ENCODE data around the gene LIPH. TPM values are rescaled to one million over a fixed set of nuclear protein-coding genes. Genes with fewer than 3 reads are reported as not detected.
A peak's percentile ranks its signal among the peaks of the same experiment; 100 is the strongest.

LIPH gene
- total RNA-seq, 1 donor from 2014 or later = 29.7 TPM

- H3K36me3 ChIP-seq = peaks cover 30% of the 10 kb centered on the region
- H3K9me3 ChIP-seq = no peaks in the 10 kb centered on the region
- TF ChIP-seq, protein P1, sequence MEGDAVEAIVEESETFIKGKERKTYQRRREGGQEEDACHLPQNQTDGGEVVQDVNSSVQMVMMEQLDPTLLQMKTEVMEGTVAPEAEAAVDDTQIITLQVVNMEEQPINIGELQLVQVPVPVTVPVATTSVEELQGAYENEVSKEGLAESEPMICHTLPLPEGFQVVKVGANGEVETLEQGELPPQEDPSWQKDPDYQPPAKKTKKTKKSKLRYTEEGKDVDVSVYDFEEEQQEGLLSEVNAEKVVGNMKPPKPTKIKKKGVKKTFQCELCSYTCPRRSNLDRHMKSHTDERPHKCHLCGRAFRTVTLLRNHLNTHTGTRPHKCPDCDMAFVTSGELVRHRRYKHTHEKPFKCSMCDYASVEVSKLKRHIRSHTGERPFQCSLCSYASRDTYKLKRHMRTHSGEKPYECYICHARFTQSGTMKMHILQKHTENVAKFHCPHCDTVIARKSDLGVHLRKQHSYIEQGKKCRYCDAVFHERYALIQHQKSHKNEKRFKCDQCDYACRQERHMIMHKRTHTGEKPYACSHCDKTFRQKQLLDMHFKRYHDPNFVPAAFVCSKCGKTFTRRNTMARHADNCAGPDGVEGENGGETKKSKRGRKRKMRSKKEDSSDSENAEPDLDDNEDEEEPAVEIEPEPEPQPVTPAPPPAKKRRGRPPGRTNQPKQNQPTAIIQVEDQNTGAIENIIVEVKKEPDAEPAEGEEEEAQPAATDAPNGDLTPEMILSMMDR (IDR thresholded peaks at IDR 0.05) = no peak
- intact Hi-C loops (cut with DNase I) = no loop called here
- H3K27me3 ChIP-seq (ENCODE audit: low read depth) = no peaks in the 10 kb centered on the region
- peak in 1 of 2 donors; percentile 64 for ATAC-seq
- no peak overlapping the region for H3K27ac ChIP-seq
- DNase-seq = no peak
- H3K4me3 ChIP-seq = no peak overlapping the region
- no peaks in the 10 kb centered on the region for H3K4me1 ChIP-seq
These were observed 30.8 kb downstream of the LIPH start for GRCh38 chr3:185521349-185522138.

- Histone ChIP-seq H3K27ac (no peak overlapping the region), H3K4me1 (no peaks in the 10 kb centered on the region), H3K9me3 (no peaks in the 10 kb centered on the region), H3K27me3 (ENCODE audit: low read depth) (no peaks in the 10 kb centered on the region), H3K36me3 (peaks cover 30% of the 10 kb centered on the region), H3K4me3 (no peak overlapping the region)
- TF ChIP-seq, protein P1 (IDR thresholded peaks at IDR 0.05) = no peak
- ATAC-seq (no peak), DNase-seq (no peak)
- intact Hi-C loops (cut with DNase I) = no loop called here
These were observed 33.4 kb downstream of the LIPH start for GRCh38 chr3:185519021-185519420.

GRCh38 chr3:185517387-185518130, 34.8 kb downstream of the LIPH start:
- no peaks in the 10 kb centered on the region for H3K4me1 ChIP-seq
- H3K9me3 ChIP-seq = no peaks in the 10 kb centered on the region
- no peaks in the 10 kb centered on the region for H3K27me3 ChIP-seq (ENCODE audit: low read depth)
- DNase-seq (no peak), ATAC-seq (no peak)
- intact Hi-C loops (cut with DNase I) = no loop called here
- TF ChIP-seq, protein P1 (IDR thresholded peaks at IDR 0.05) = no peak
- no peak overlapping the region for H3K27ac ChIP-seq
- no peak overlapping the region for H3K4me3 ChIP-seq
- H3K36me3 ChIP-seq = peaks cover 30% of the 10 kb centered on the region

GRCh38 chr3:185511711-185512110, 40.7 kb downstream of the LIPH start:
- no peak for DNase-seq
- Histone ChIP-seq H3K4me3 (no peak overlapping the region), H3K27me3 (ENCODE audit: low read depth) (no peaks in the 10 kb centered on the region), H3K4me1 (no peaks in the 10 kb centered on the region), H3K36me3 (peaks cover 38% of the 10 kb centered on the region), H3K9me3 (no peaks in the 10 kb centered on the region), H3K27ac (no peak overlapping the region)
- ATAC-seq = no peak
- intact Hi-C loops (cut with DNase I) = no loop called here
- TF ChIP-seq, protein P1 (IDR thresholded peaks at IDR 0.05) = no peak

DNA sequence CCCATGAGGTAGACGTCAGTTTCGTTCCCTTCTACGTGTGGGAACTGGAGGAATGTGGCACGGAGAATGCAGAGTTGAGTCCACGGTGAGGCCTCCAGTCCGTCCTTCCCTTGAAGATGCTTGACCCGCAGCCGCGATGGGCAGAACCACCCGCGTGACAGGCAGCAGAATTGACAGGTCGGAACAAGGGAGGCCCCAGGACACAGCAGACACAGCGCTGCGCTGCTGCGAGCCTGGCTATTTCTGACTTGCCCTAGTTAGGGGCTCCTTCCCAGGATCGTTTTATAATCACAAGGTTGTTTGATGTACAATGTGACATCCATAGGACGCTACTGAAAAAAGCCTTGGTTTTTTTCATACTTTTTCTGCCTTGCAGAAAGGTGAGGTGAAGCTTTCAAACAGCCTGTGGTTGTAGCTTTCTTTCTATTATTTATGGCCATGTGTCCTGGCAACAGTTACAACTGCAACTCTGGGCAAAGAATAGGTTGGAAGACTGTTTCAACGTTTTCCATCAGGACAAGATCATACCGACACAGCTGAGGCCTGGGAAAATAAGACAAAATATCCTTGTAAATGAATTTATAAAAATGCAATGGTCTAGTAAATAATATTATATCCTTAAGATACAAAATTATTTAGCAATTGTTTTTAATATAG, 43.9 kb downstream of the LIPH start:
- intact Hi-C loops (cut with DNase I) = no loop called here
- peaks cover 22% of the 10 kb centered on the region for H3K36me3 ChIP-seq
- no peak overlapping the region for H3K4me3 ChIP-seq
- TF ChIP-seq, protein P1 (IDR thresholded peaks at IDR 0.05) = no peak
- H3K4me1 ChIP-seq = no peaks in the 10 kb centered on the region
- H3K9me3 ChIP-seq = no peaks in the 10 kb centered on the region
- ATAC-seq (no peak), DNase-seq (no peak)
- no peaks in the 10 kb centered on the region for H3K27me3 ChIP-seq (ENCODE audit: low read depth)
- H3K27ac ChIP-seq = no peak overlapping the region

Data from lower lobe of right lung (tissue), 2 donors.